HepG2 (cell line): ENCODE results near the gene ARL15. TPM values are rescaled to one million over a fixed set of nuclear protein-coding genes. Genes with fewer than 3 reads are reported as not detected.

Experiments
- ATAC-seq: fragments of 200-7000 bp; cut with Tn5 transposase; 3 replicates; pipeline ENCODE4 v1.9.1; 2020; ENCODE audit warnings: mild to moderate bottlenecking, moderate library complexity
- BruUV-seq: library from RNA; stranded (reverse); fragments of 400-500 nt; replicated peaks from 2 replicates; lab custom pipeline; 2021; lab: Mats Ljungman, UMichigan
- CTCF ChIA-PET: fragments of 300-600 bp; formaldehyde crosslinking; extraction: SDS; loops from one replicate; lab custom pipeline; 2021; ENCODE audit warnings: low total read pairs, inconsistent platforms, low intra/inter-chr PET ratio; lab: Yijun Ruan, JAX
- POLR2A ChIA-PET: fragments of 350-600 bp; sonication (Branson Sonifier 250); formaldehyde crosslinking; loops from one replicate; lab custom pipeline; 2020; ENCODE audit warnings: antibody characterized with exemption, inconsistent platforms; lab: Yijun Ruan, JAX
- DNase-seq: peaks from one replicate; pipeline ENCODE4 v3.0.0-alpha.2; 2015; ENCODE audit warnings: low spot score
- FAIRE-seq: peaks from 3 replicates; lab custom pipeline; 2011; peaks lifted over from hg19 to GRCh38; lab: Jason Lieb, UNC
- H2AFZ ChIP-seq: one replicate; pipeline ENCODE4 v1.6.1; 2011; ENCODE audit warnings: low read length, inconsistent platforms
- H3K27ac ChIP-seq: fragments of 300-600 bp; 3 replicates; pipeline ENCODE4 v1.8.0; 2011; ENCODE audit warnings: mixed run types, mild to moderate bottlenecking, mixed read lengths, low read length, inconsistent platforms; ENCODE audit not compliant: insufficient read depth; ENCODE audit errors: extremely low read length
- H3K27me3 ChIP-seq, 2 experiments: fragments of 200-600 bp in 1 of 2; 2 replicates in 1 of 2; 3 replicates in 1 of 2; pipeline versions ENCODE4 v1.6.0 to v1.8.0; 2011; ENCODE audit warnings: low read length in 2 of 2, mild to moderate bottlenecking in 2 of 2, moderate library complexity in 2 of 2, inconsistent platforms in 1 of 2; ENCODE audit not compliant: insufficient read depth in 2 of 2, control insufficient read depth in 1 of 2
- H3K36me3 ChIP-seq, 2 experiments: fragments of 200-600 bp in 1 of 2; replicated peaks in 1 of 2; 2 replicates in 1 of 2; 3 replicates in 1 of 2; pipeline versions ENCODE4 v1.5.1 to v1.8.0; 2011; ENCODE audit warnings: low read length in 2 of 2, inconsistent platforms in 1 of 2; ENCODE audit not compliant: insufficient read depth in 2 of 2, control insufficient read depth in 1 of 2
- H3K4me1 ChIP-seq: 2 replicates; pipeline ENCODE4 v1.5.1; 2012; ENCODE audit warnings: low read length, inconsistent platforms; ENCODE audit not compliant: insufficient read depth
- H3K4me2 ChIP-seq: 2 replicates; pipeline ENCODE4 v1.6.0; 2011; ENCODE audit warnings: low read depth, low read length, inconsistent platforms
- H3K4me3 ChIP-seq, 3 experiments: fragments of 200-600 bp in 1 of 3; sonication (generic), shearing (Covaris generic) in 1 of 3; replicated peaks in 1 of 3; 2 replicates each; pipeline ENCODE4 v1.5.1; 2011 to 2016; ENCODE audit warnings: low read length in 3 of 3, inconsistent platforms in 2 of 3, low read depth in 2 of 3, mild to moderate bottlenecking in 2 of 3, control low read depth in 1 of 3, mixed read lengths in 1 of 3; ENCODE audit not compliant: insufficient read depth in 1 of 3
- H3K79me2 ChIP-seq: one replicate; pipeline ENCODE4 v1.6.1; 2011; ENCODE audit warnings: low read length, inconsistent platforms; ENCODE audit not compliant: insufficient read depth
- H3K9ac ChIP-seq: 2 replicates; pipeline ENCODE4 v1.6.0; 2011; ENCODE audit warnings: mild to moderate bottlenecking, low read depth, low read length, inconsistent platforms; ENCODE audit not compliant: insufficient read depth
- H3K9me3 ChIP-seq: 2 replicates; pipeline ENCODE4 v1.5.1; 2012; ENCODE audit warnings: mild to moderate bottlenecking, low read length
- H4K20me1 ChIP-seq: 2 replicates; pipeline ENCODE4 v1.6.0; 2011; ENCODE audit warnings: inconsistent platforms, mild to moderate bottlenecking, low read length, moderate library complexity; ENCODE audit not compliant: insufficient read depth
- HIVEP1 ChIP-seq: sonication (generic); formaldehyde crosslinking; IDR thresholded peaks from 2 replicates; pipeline ENCODE4 v1.4.0; 2020; ENCODE audit warnings: mild to moderate bottlenecking, missing genetic modification reagents
- KLF6 ChIP-seq: IDR thresholded peaks from 2 replicates; pipeline ENCODE4 v1.8.0; 2016; ENCODE audit warnings: missing biosample characterization, missing genetic modification reagents
- MED1 ChIP-seq: sonication (generic); formaldehyde crosslinking; IDR thresholded peaks from 2 replicates; pipeline ENCODE4 v1.4.0; 2020; ENCODE audit warnings: missing genetic modification reagents
- POLR2AphosphoS2 ChIP-seq: IDR thresholded peaks from 2 replicates; pipeline ENCODE4 v1.6.1; 2011; ENCODE audit warnings: low read depth, low read length, improper control_type of control experiment
- REXO4 ChIP-seq: sonication (generic); formaldehyde crosslinking; IDR thresholded peaks from 2 replicates; pipeline ENCODE4 v1.8.0; 2022; ENCODE audit warnings: missing genetic modification reagents, mild to moderate bottlenecking, borderline replicate concordance
- SP140L ChIP-seq: sonication (generic); formaldehyde crosslinking; IDR thresholded peaks from 2 replicates; pipeline ENCODE4 v1.4.0; 2020; ENCODE audit warnings: missing genetic modification reagents, borderline replicate concordance
- SPEN ChIP-seq: sonication (generic); formaldehyde crosslinking; IDR thresholded peaks from 2 replicates; pipeline ENCODE4 v1.5.1; 2020; ENCODE audit warnings: low read depth, mild to moderate bottlenecking, missing genetic modification reagents
- ZFP37 ChIP-seq: sonication (generic); formaldehyde crosslinking; IDR thresholded peaks from 2 replicates; pipeline ENCODE4 v1.4.0; 2020; ENCODE audit warnings: missing genetic modification reagents, borderline replicate concordance
- ZFP62 ChIP-seq: sonication (generic); formaldehyde crosslinking; IDR thresholded peaks from 2 replicates; pipeline ENCODE4 v1.4.0; 2020; ENCODE audit warnings: missing genetic modification reagents
- ZNF660 ChIP-seq: sonication (generic); formaldehyde crosslinking; IDR thresholded peaks from 2 replicates; pipeline ENCODE4 v1.5.1; 2020; ENCODE audit warnings: mild to moderate bottlenecking, low read depth, missing genetic modification reagents, borderline replicate concordance
- ZSCAN9 ChIP-seq: IDR thresholded peaks from 2 replicates; pipeline ENCODE4 v1.6.1; 2016; ENCODE audit warnings: borderline replicate concordance
- in situ Hi-C: cut with HindIII; loops from 2 replicates; pipeline ENCODE4 v1.10.0; 2017; ENCODE audit warnings: low pct_unique_long_range_greater_than_20kb; ENCODE audit not compliant: extremely low pct_ligation_motif_present
- intact Hi-C: fragments of 100-400 bp; cut with micrococcal nuclease; formaldehyde crosslinking; loops from one replicate; pipeline ENCODE4 v1.10.0; 2022; ENCODE audit not compliant: unreplicated experiment
- polyA plus RNA-seq, 8 experiments: library from polyadenylated mRNA; depleted of rRNA in 3 of 8; stranded (reverse) in 7 of 8; unstranded in 1 of 8; fragments of >200 nt; fragmentation: Illumina TruSeq in 4 of 8; extraction: Trizol in 4 of 8; gene quantifications; 2 replicates each; pipeline versions ENCODE4 v1.2.1 to v1.2.3, GENCODE V29; 2011 to 2016; ENCODE audit warnings: low read depth in 4 of 8, missing spikeins in 1 of 8, mixed read lengths in 1 of 8; ENCODE audit not compliant: insufficient read depth in 1 of 8
- total RNA-seq, 5 experiments: library from RNA; depleted of rRNA; stranded (reverse); fragments of >200 nt; fragmentation: Illumina TruSeq; extraction: Trizol; gene quantifications; 2 replicates each; pipeline ENCODE4 v1.2.3, GENCODE V29; 2016; ENCODE audit warnings: low read depth in 1 of 5
- TF ChIP-seq, protein P1 (sequence below): sonication (generic); formaldehyde crosslinking; IDR thresholded peaks from 2 replicates; pipeline ENCODE4 v1.4.0; 2020; ENCODE audit warnings: mild to moderate bottlenecking, missing genetic modification reagents
- TF ChIP-seq, protein P2 (sequence below): sonication (generic); formaldehyde crosslinking; IDR thresholded peaks from 2 replicates; pipeline ENCODE4 v1.5.0; 2020; ENCODE audit warnings: missing genetic modification reagents, mild to moderate bottlenecking, borderline replicate concordance
- TF ChIP-seq, protein P3 (sequence below): sonication (generic); formaldehyde crosslinking; IDR thresholded peaks from 2 replicates; pipeline ENCODE4 v1.4.0; 2020; ENCODE audit warnings: missing genetic modification reagents, borderline replicate concordance
- TF ChIP-seq, protein P4 (sequence below): sonication (generic); formaldehyde crosslinking; IDR thresholded peaks from 2 replicates; pipeline ENCODE4 v1.5.0; 2020; ENCODE audit warnings: mild to moderate bottlenecking, missing genetic modification reagents, borderline replicate concordance
- TF ChIP-seq, protein P5 (sequence below): sonication (generic); formaldehyde crosslinking; IDR thresholded peaks from 2 replicates; pipeline ENCODE4 v1.5.0; 2020; ENCODE audit warnings: missing genetic modification reagents

ARL15 gene
- total and polyA plus RNA-seq, 2 of the 13 experiments (the other 11 are each of a cell fraction or from before 2014, with no cell fraction given), result 2.5 to 7.7 TPM

DNA sequence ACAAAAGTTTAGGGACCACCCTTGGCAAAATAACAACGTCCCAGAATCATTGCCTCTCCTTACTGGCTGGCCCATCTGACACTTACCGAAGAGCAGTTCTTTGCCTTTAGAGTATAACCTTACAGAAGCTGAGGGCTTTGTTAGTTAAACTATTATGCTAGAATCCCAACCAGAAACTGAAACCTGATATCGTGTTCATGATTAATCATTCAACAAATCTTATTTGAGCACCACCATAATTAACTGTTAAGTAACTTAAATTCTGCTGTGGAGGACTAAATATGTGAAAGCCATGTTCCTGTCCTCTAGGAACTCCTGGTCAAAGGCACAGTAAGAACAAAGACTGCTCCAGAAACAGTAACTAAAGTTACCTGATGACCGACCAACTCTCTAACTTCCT lies 104.9 kb downstream of the ARL15 start (continued):
- TF ChIP-seq ZNF660 (CRISPR knock-in tag) (no peak), MED1 (CRISPR knock-in tag) (no peak), HIVEP1 (no peak), REXO4 (CRISPR knock-in tag) (no peak)

DNA sequence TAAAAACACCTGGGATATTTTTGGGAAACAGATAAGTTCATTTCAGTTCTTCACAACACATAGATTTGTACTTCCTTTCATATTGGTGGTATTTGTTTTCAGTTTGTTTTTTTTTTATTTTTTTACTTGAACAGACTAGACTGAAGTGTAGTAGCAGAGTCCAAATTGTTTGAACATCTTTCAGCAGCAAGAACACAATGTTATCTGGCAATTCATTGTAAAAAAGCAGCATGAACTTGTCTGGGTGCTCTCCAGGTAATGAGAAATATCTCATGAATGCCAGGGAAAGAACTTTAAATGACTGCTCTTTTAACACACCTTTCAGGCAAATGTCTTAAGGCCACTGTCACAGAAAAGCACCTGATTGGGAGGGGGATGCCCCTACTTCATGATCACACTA lies 113.4 kb downstream of the ARL15 start:
- in situ Hi-C loops, result no loop called here
- intact Hi-C loops, result no loop called here
- H3K9me3 ChIP-seq, result no peaks in the 10 kb centered on the region
- H3K4me1 ChIP-seq, result no peaks in the 10 kb centered on the region
- H3K9ac ChIP-seq, result no peak overlapping the region
- FAIRE-seq, result no peak
- H2AFZ ChIP-seq, result no peak overlapping the region
- H4K20me1 ChIP-seq, result no peaks in the 10 kb centered on the region
- no peak for ATAC-seq
- DNase-seq, result no peak
- H3K4me3 ChIP-seq, result no peak overlapping the region
- ChIA-PET CTCF (no interaction called here), POLR2A (no interaction called here)
- no peaks in the 10 kb centered on the region for H3K79me2 ChIP-seq
- no peaks in the 10 kb centered on the region for H3K36me3 ChIP-seq
- no peaks in the 10 kb centered on the region for H3K27me3 ChIP-seq
- no TSS peak for BruUV-seq
- no peak overlapping the region for H3K27ac ChIP-seq
- H3K4me2 ChIP-seq, result no peak overlapping the region
- TF ChIP-seq, protein P1, sequence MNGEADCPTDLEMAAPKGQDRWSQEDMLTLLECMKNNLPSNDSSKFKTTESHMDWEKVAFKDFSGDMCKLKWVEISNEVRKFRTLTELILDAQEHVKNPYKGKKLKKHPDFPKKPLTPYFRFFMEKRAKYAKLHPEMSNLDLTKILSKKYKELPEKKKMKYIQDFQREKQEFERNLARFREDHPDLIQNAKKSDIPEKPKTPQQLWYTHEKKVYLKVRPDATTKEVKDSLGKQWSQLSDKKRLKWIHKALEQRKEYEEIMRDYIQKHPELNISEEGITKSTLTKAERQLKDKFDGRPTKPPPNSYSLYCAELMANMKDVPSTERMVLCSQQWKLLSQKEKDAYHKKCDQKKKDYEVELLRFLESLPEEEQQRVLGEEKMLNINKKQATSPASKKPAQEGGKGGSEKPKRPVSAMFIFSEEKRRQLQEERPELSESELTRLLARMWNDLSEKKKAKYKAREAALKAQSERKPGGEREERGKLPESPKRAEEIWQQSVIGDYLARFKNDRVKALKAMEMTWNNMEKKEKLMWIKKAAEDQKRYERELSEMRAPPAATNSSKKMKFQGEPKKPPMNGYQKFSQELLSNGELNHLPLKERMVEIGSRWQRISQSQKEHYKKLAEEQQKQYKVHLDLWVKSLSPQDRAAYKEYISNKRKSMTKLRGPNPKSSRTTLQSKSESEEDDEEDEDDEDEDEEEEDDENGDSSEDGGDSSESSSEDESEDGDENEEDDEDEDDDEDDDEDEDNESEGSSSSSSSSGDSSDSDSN, result no peak
- TF ChIP-seq, protein P2, sequence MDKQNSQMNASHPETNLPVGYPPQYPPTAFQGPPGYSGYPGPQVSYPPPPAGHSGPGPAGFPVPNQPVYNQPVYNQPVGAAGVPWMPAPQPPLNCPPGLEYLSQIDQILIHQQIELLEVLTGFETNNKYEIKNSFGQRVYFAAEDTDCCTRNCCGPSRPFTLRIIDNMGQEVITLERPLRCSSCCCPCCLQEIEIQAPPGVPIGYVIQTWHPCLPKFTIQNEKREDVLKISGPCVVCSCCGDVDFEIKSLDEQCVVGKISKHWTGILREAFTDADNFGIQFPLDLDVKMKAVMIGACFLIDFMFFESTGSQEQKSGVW, result no peak
- TF ChIP-seq SP140L (CRISPR knock-in tag) (no peak), POLR2AphosphoS2 (no peak), HIVEP1 (no peak), SPEN (CRISPR knock-in tag) (no peak), ZFP37 (CRISPR knock-in tag) (no peak), ZSCAN9 (no peak), ZFP62 (CRISPR knock-in tag) (no peak), KLF6 (CRISPR knock-in tag) (no peak)
- TF ChIP-seq, protein P3, sequence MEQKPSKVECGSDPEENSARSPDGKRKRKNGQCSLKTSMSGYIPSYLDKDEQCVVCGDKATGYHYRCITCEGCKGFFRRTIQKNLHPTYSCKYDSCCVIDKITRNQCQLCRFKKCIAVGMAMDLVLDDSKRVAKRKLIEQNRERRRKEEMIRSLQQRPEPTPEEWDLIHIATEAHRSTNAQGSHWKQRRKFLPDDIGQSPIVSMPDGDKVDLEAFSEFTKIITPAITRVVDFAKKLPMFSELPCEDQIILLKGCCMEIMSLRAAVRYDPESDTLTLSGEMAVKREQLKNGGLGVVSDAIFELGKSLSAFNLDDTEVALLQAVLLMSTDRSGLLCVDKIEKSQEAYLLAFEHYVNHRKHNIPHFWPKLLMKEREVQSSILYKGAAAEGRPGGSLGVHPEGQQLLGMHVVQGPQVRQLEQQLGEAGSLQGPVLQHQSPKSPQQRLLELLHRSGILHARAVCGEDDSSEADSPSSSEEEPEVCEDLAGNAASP (CRISPR knock-in tag), result no peak
- TF ChIP-seq, protein P4, sequence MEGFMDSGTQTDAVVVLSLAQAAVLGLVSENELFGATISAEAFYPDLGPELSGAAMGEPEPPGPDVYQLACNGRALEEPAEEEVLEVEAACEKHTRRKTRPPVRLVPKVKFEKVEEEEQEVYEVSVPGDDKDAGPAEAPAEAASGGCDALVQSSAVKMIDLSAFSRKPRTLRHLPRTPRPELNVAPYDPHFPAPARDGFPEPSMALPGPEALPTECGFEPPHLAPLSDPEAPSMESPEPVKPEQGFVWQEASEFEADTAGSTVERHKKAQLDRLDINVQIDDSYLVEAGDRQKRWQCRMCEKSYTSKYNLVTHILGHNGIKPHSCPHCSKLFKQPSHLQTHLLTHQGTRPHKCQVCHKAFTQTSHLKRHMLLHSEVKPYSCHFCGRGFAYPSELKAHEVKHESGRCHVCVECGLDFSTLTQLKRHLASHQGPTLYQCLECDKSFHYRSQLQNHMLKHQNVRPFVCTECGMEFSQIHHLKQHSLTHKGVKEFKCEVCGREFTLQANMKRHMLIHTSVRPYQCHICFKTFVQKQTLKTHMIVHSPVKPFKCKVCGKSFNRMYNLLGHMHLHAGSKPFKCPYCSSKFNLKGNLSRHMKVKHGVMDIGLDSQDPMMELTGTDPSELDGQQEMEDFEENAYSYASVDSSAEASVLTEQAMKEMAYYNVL, result no peak
- TF ChIP-seq, protein P5, sequence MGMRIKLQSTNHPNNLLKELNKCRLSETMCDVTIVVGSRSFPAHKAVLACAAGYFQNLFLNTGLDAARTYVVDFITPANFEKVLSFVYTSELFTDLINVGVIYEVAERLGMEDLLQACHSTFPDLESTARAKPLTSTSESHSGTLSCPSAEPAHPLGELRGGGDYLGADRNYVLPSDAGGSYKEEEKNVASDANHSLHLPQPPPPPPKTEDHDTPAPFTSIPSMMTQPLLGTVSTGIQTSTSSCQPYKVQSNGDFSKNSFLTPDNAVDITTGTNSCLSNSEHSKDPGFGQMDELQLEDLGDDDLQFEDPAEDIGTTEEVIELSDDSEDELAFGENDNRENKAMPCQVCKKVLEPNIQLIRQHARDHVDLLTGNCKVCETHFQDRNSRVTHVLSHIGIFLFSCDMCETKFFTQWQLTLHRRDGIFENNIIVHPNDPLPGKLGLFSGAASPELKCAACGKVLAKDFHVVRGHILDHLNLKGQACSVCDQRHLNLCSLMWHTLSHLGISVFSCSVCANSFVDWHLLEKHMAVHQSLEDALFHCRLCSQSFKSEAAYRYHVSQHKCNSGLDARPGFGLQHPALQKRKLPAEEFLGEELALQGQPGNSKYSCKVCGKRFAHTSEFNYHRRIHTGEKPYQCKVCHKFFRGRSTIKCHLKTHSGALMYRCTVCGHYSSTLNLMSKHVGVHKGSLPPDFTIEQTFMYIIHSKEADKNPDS (CRISPR knock-in tag), result no peak
